ENCODE results near the gene PCYT2.

The PCYT2 gene

DNA sequence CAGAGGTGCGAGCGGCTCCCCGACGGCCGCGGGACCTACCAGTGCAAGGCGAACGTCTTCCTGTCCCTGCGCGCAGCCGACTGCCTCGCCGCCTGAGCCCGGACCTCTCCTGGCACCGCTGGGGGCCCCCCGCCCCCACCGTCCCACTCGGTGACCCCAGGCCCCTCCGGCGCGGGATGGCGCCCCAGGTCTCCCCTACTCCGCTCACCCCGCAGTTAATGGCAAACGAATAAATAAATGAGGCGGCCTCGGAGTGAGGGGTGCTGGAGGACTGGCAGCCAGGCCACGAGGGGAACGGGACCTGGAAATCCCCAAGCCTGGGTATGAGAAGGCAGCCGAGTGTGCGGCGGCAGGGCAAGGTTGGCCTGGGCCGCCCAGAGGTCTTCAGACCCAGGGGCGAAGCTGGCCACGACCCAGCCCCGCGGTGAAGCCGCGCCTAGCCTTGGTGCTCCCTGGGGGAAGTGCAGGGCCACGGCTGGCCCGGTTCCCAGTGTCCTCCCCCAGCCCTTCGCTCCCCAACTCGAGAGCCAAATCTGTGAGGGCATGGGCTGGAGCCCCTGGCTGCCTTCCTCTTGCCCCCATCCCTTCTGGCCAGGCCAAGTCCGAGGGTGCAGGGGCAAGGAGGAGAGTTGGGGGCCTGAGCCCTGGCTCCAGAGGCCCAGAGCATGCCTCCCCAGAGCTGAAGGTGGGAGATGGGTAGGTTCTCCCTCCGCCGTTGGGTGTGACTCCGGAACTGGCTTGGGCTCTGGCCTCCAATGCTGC lies 8.4 kb downstream of the PCYT2 start:
- peaks cover 80% of the 10 kb centered on the region for H3K36me3 ChIP-seq (ENCODE audit: insufficient read depth, low read length)
- H3K27me3 ChIP-seq (ENCODE audit: insufficient read depth, low read length, poor library complexity), result no peaks in the 10 kb centered on the region
- DNase-seq (no peak), ATAC-seq (ENCODE audit: insufficient read depth, low read depth) (no peak)
- H3K9me3 ChIP-seq (ENCODE audit: insufficient read depth, low read length, severe bottlenecking), result no peaks in the 10 kb centered on the region
- H3K4me2 ChIP-seq (ENCODE audit: insufficient read depth, low read length), result no peak overlapping the region
- no peaks in the 10 kb centered on the region for H3K4me1 ChIP-seq (ENCODE audit: insufficient read depth, low read length)
- no peak overlapping the region for H3K9ac ChIP-seq (ENCODE audit: low read depth, low read length)
- no peak overlapping the region for H3K4me3 ChIP-seq (ENCODE audit: low read depth in 1 of 2, low read length in 2 of 2)
- TF ChIP-seq CTCF (IDR thresholded peaks at IDR 0.05; ENCODE audit: borderline replicate concordance, extremely low read depth, low read length, poor library complexity, severe bottlenecking) (no peak), EZH2 (IDR thresholded peaks at IDR 0.05; ENCODE audit: borderline replicate concordance, low read depth, low read length, severe bottlenecking) (no peak)
- peaks cover 4% of the 10 kb centered on the region; the same call in 1 of the 2 replicates for H3K79me2 ChIP-seq (ENCODE audit: insufficient read depth, low read length)
- no peak overlapping the region for H2AFZ ChIP-seq (ENCODE audit: low read depth, low read length)
- H4K20me1 ChIP-seq (ENCODE audit: insufficient read depth, low read length), result peaks cover 19% of the 10 kb centered on the region; the same call in 1 of the 2 replicates
- H3K27ac ChIP-seq (ENCODE audit: low read length), result no peak overlapping the region

GRCh38 chr17:81902023-81902652 lies 9.1 kb downstream of the PCYT2 start, which contains the start of gene NPB:
TSS of gene NPB (plus strand) at chr17:81902238. CDS start at chr17:81902278, 40 bp downstream.
- ATAC-seq (ENCODE audit: insufficient read depth, low read depth), result no peak
- Histone ChIP-seq H3K9ac (ENCODE audit: low read depth, low read length) (no peak within 1 kb of the TSS), H3K4me1 (ENCODE audit: insufficient read depth, low read length) (no peaks in the 10 kb centered on the region), H3K9me3 (ENCODE audit: insufficient read depth, low read length, severe bottlenecking) (no peaks in the 10 kb centered on the region), H3K4me3 (ENCODE audit: low read depth in 1 of 2, low read length in 2 of 2) (no peak within 1 kb of the TSS), H3K27ac (ENCODE audit: low read length) (no peak within 1 kb of the TSS), H3K36me3 (ENCODE audit: insufficient read depth, low read length) (peaks cover 80% of the 10 kb centered on the region), H3K79me2 (ENCODE audit: insufficient read depth, low read length) (peaks cover 10% of the 10 kb centered on the region; the same call in 1 of the 2 replicates), H3K27me3 (ENCODE audit: insufficient read depth, low read length, poor library complexity) (no peaks in the 10 kb centered on the region), H4K20me1 (ENCODE audit: insufficient read depth, low read length) (peaks cover 13% of the 10 kb centered on the region; the same call in 1 of the 2 replicates), H3K4me2 (ENCODE audit: insufficient read depth, low read length) (no peak within 1 kb of the TSS), H2AFZ (ENCODE audit: low read depth, low read length) (no peak within 1 kb of the TSS)
- DNase-seq, result no peak
- TF ChIP-seq EZH2 (IDR thresholded peaks at IDR 0.05; ENCODE audit: borderline replicate concordance, low read depth, low read length, severe bottlenecking) (no peak), CTCF (IDR thresholded peaks at IDR 0.05; ENCODE audit: borderline replicate concordance, extremely low read depth, low read length, poor library complexity, severe bottlenecking) (no peak)

GRCh38 chr17:81901167-81902022 lies 9.8 kb downstream of the PCYT2 start:
- TF ChIP-seq EZH2 (IDR thresholded peaks at IDR 0.05; ENCODE audit: borderline replicate concordance, low read depth, low read length, severe bottlenecking) (no peak), CTCF (IDR thresholded peaks at IDR 0.05; ENCODE audit: borderline replicate concordance, extremely low read depth, low read length, poor library complexity, severe bottlenecking) (no peak)

More at GRCh38 chr17:81901167-81902022, 9.8 kb downstream of the PCYT2 start:
- peaks cover 13% of the 10 kb centered on the region; the same call in 1 of the 2 replicates for H3K79me2 ChIP-seq (ENCODE audit: insufficient read depth, low read length)
- peaks cover 8% of the 10 kb centered on the region; the same call in 1 of the 2 replicates for H4K20me1 ChIP-seq (ENCODE audit: insufficient read depth, low read length)
- no peaks in the 10 kb centered on the region for H3K9me3 ChIP-seq (ENCODE audit: insufficient read depth, low read length, severe bottlenecking)
- DNase-seq (no peak), ATAC-seq (ENCODE audit: insufficient read depth, low read depth) (no peak)
- H3K27ac ChIP-seq (ENCODE audit: low read length), result no peak overlapping the region
- H3K4me3 ChIP-seq (ENCODE audit: low read depth in 1 of 2, low read length in 2 of 2), result no peak overlapping the region
- H2AFZ ChIP-seq (ENCODE audit: low read depth, low read length), result no peak overlapping the region
- H3K9ac ChIP-seq (ENCODE audit: low read depth, low read length), result no peak overlapping the region
- no peaks in the 10 kb centered on the region for H3K4me1 ChIP-seq (ENCODE audit: insufficient read depth, low read length)
- no peak overlapping the region for H3K4me2 ChIP-seq (ENCODE audit: insufficient read depth, low read length)
- no peaks in the 10 kb centered on the region for H3K27me3 ChIP-seq (ENCODE audit: insufficient read depth, low read length, poor library complexity)
- H3K36me3 ChIP-seq (ENCODE audit: insufficient read depth, low read length), result peaks cover 77% of the 10 kb centered on the region

Measured in DND-41 (cell line).